H1 (cell line): ENCODE measurements around the gene MBTPS2. TPM values are rescaled to one million over a fixed set of nuclear protein-coding genes. Genes with fewer than 3 reads are reported as not detected.

ENCODE experiments used
- CEBPB ChIP-seq: IDR thresholded peaks from 2 replicates; pipeline ENCODE4 v1.6.1; 2012; ENCODE audit warnings: low read depth, low read length
- PHF8 ChIP-seq: fragments of 200-600 bp; sonication (generic); conservative IDR thresholded peaks from 2 replicates; pipeline ENCODE4 v1.7.1; 2012; ENCODE audit warnings: low read depth, mild to moderate bottlenecking, inconsistent platforms, low read length, moderate library complexity
- POLR2A ChIP-seq, 2 experiments: IDR thresholded peaks; 1 replicate in 1 of 2; 2 replicates in 1 of 2; pipeline ENCODE4 v1.6.1; 2011; ENCODE audit warnings: low read depth in 2 of 2, low read length in 2 of 2, mild to moderate bottlenecking in 2 of 2; ENCODE audit errors: control extremely low read depth in 1 of 2
- POU5F1 ChIP-seq: IDR thresholded peaks from 2 replicates; pipeline ENCODE4 v1.6.1; 2011; ENCODE audit warnings: low read depth, mild to moderate bottlenecking, low read length, moderate library complexity
- SIX5 ChIP-seq: IDR thresholded peaks from 2 replicates; pipeline ENCODE4 v1.6.1; 2011; ENCODE audit warnings: mild to moderate bottlenecking, low read depth, low read length
- polyA plus RNA-seq, 7 experiments: library from polyadenylated mRNA; depleted of rRNA in 3 of 7; stranded (reverse) in 5 of 7; unstranded in 2 of 7; fragments of >200 nt in 5 of 7; fragments of 200-250 nt in 2 of 7; gene quantifications; 1 replicate in 5 of 7; 2 replicates in 1 of 7; 4 replicates in 1 of 7; pipeline versions ENCODE4 v1.2.1 to v1.2.3, GENCODE V29; 2011 to 2013; ENCODE audit warnings: missing spikeins in 2 of 7, mixed read lengths in 2 of 7
- total RNA-seq: library from RNA; stranded (reverse); fragmentation: NEBNext Ultra II Directional; extraction: Animal tissue kit (Norgen Biotek cat#: 25700); gene quantifications from 2 replicates; pipeline ENCODE4 v1.2.1, GENCODE V29; 2021

Gene MBTPS2
- total and polyA plus RNA-seq, 2 of the 8 experiments (the other 6 are each of a cell fraction or from before 2014, with no cell fraction given) = 4.3 to 7.4 TPM

DNA sequence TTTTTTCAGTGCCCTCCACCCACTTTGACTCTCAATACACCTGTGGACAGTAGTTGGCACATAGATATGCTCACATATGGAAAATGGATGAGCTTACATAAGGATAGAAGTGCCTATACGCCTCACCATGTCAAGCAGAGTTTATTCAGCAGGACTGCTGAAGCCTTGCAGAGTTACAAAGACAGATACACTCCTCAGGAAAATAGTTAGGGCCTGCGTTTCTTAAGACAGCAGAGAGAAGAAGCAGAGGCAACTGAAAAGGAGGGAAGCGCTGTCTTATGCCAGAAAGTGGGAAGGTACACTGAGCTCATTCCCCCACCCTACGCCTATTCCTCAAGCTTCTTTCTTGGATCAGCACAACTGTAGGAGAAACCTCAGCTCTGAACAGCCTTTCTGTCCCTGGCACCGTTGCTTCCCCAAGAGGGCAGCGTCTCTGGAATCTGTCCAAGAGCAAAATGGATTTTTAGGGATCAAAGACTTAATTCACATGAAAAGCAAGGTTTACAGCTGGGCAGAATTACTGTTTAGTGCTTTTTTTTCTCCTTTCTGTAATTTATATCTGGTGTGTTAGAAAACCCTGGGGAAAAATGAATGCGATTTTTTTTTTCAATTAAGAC lies 37.3 kb upstream of the MBTPS2 start (continued):
- no peak for TF ChIP-seq CEBPB
- no peak for TF ChIP-seq SIX5
- no peak for TF ChIP-seq POU5F1
- no peak for TF ChIP-seq POLR2A (IDR thresholded peaks at IDR 0.05; ENCODE audit: control extremely low read depth in 1 of 2, low read depth in 2 of 2, low read length in 2 of 2)
- no peak for TF ChIP-seq PHF8
